ENCODE data around the gene ADCY10. TPM values are rescaled to one million over a fixed set of nuclear protein-coding genes. Genes with fewer than 3 reads are reported as not detected.
A peak's percentile ranks its signal among the peaks of the same experiment; 100 is the strongest.
"Not testable (repeated sequence)": the region's sequence is repeated elsewhere in the genome, so short reads cannot be mapped to it uniquely, and the experiment has no call there.

Gene ADCY10
- total RNA-seq, 1 experiment from 2014 or later, result under 0.01 TPM

GRCh38 chr1:167808690-167809089, 105.2 kb downstream of the ADCY10 start:
- peak; percentile 45 for DNase-seq (ENCODE audit: low read depth)

DNA sequence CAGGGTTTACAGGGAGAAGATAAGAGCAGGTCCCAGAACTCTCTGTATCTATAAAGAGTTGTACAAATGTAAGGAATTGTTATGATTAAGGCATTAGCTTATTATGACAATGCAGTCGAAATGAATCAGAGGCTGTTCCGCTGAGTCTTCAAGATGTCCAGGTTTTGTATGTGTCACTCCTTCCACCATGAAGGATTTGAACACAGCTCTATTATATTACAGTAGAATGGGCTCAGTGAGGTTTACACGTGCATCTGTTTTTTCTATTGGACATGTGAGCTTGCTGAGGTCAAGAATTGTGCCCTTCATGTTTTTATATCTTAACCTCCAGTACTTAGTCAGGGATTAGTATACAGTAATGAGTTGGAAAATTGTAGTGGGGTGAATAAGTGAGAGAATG, 105.8 kb downstream of the ADCY10 start:
- peak; percentile 26 for DNase-seq (ENCODE audit: low read depth)

- DNase-seq (ENCODE audit: low read depth), result not testable (repeated sequence)
These were observed 107.3 kb downstream of the ADCY10 start for GRCh38 chr1:167806676-167807075.

DNA sequence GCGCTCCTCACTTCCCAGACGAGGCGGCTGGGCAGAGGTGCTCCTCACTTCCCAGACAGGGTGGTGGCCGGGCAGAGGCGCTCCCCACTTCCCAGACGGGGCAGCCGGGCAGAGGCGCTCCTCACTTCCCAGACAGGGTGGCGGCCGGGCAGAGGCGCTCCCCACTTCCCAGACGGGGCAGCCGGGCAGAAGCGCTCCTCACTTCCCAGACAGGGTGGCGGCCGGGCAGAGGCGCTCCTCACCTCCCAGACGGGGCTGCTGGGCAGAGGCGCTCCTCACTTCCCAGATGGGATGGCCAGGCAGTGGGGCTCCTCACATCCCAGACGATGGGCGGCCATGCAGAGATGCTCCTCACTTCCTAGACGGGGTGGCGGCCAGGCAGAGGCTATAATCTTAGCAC, 107.7 kb downstream of the ADCY10 start:
- not testable (repeated sequence) for DNase-seq (ENCODE audit: low read depth)

GRCh38 chr1:167805041-167805556, 108.8 kb downstream of the ADCY10 start:
- peak; percentile 63 for DNase-seq (ENCODE audit: low read depth)

GRCh38 chr1:167803358-167804207, 110.4 kb downstream of the ADCY10 start:
- peak; percentile 89 for DNase-seq (ENCODE audit: low read depth)

DNA sequence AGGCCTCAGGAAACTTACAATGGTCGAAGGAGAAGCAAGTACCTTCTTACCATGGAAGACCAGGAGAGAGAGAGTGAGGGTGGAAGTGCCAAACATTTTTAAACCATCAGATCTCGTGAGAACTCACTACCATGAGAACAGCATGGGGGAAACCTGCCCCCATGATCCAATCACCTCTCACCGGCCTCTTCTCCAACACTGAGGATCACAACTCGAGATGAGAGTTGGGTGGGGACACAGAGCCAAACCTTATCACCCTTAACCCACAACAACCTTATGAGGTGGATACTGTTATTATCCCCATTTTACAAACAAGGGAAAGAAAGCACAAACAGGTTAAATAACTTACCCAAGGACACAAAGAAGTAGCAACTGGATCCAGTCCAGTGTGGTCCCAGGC, 111.7 kb downstream of the ADCY10 start:
- DNase-seq (ENCODE audit: low read depth), result no peak

GRCh38 chr1:167800251-167800650, 113.7 kb downstream of the ADCY10 start:
- DNase-seq (ENCODE audit: low read depth), result no peak

GRCh38 chr1:167799747-167800146, 114.2 kb downstream of the ADCY10 start:
- no peak for DNase-seq (ENCODE audit: low read depth)

GRCh38 chr1:167798952-167799351, 115.0 kb downstream of the ADCY10 start:
- DNase-seq (ENCODE audit: low read depth), result no peak

DNA sequence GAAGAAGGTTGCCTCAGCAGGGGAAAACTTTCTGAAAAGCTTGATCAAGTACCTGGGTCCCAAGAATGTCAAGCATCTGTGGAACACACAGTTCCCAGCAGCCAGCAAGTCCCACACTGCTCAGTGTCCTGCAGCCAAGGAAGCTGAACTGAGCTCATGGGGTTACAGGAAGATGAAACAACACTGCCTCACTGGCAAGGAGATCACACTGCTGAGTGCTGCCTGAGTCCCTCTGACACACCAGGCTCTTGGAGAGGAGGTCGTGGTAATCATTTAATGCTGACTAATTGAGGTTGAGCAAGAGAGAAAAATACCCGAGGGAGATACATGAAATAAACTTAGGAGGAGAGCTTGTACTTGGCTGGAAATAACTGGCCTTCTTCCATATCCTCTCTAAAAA, 116.9 kb downstream of the ADCY10 start:
- DNase-seq (ENCODE audit: low read depth), result peak; percentile 89

DNA sequence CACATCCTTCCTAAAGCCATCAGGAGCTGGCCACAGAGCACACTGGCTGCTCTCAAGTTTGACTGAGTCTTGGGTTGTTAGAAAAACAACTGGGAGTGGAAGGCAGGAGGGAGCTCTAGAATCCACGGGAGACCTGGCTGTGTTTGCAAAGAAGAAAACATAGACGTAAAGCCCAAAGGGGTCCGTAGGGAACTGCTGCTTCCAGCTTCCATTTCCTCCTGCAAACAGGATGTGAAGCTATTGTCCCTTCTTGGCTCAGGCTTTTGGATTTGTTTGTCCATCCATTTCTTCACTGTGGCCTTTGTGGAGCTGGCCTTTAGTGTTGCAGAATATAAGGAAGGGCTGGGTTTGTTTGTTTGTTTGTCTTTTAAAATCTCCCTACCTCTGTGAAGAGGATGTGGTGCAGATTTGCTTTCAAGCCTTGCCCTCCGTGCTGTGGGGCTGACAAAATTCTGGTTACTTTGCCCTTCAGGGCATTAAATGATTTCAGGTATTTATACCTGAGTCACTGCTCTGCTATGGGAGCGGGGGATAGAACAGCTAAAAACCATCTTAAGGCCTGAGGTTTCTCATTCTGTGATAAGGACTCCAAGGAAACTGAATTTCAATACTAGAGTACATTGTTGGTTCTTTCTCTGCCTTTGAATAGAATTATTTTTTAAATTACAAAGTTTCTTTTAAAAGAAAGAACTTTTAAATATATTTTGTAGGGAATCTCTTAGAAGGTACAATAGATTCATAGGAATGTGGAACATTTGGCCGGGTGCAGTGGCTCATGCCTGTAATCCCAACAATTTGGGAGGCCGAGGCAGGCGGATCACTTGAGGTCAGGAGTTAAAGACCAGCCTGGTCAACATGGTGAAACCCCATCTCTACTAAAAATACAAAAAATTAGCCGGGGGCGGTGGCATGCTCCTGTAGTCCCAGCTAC, 117.9 kb downstream of the ADCY10 start:
- no peak for DNase-seq (ENCODE audit: low read depth)

DNA sequence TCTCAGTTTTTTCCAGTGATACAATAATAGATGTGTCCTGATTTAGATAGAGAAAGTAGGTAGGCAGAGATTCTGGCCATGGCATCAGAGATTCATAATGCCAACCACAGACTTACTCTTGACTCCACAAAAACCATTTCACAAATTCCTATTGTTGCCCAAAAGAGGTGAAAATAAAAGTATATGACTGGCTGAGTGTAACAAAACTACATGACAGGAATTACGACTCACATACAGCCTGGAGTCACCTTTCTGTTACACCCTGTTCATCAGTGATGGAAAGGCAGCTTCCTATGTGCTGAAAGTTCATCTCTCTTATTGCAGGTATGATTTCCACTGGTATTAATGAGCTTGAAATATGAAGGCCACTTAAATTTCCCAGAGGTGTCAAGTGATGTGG, 119.9 kb downstream of the ADCY10 start:
- no peak for DNase-seq (ENCODE audit: low read depth)

DNA sequence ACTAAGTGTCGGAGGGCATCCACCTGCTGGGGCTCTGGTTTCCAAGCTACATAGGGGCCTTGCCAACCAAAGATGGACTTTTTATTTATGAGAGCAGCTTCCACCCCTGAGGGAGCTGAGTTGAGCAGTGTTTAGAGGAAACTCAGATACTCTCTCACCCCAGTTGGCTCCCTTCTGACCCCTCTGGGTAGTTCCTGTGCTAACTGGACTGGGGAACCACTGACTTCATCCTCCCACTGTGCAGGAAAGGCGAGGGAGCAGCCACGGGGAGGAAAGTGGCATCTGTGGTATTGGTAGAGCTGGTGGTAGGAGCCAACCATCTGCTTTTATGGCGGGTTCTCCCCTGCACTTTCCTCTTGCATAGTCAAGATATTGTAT, 121.8 kb downstream of the ADCY10 start:
- DNase-seq (ENCODE audit: low read depth), result no peak

DNA sequence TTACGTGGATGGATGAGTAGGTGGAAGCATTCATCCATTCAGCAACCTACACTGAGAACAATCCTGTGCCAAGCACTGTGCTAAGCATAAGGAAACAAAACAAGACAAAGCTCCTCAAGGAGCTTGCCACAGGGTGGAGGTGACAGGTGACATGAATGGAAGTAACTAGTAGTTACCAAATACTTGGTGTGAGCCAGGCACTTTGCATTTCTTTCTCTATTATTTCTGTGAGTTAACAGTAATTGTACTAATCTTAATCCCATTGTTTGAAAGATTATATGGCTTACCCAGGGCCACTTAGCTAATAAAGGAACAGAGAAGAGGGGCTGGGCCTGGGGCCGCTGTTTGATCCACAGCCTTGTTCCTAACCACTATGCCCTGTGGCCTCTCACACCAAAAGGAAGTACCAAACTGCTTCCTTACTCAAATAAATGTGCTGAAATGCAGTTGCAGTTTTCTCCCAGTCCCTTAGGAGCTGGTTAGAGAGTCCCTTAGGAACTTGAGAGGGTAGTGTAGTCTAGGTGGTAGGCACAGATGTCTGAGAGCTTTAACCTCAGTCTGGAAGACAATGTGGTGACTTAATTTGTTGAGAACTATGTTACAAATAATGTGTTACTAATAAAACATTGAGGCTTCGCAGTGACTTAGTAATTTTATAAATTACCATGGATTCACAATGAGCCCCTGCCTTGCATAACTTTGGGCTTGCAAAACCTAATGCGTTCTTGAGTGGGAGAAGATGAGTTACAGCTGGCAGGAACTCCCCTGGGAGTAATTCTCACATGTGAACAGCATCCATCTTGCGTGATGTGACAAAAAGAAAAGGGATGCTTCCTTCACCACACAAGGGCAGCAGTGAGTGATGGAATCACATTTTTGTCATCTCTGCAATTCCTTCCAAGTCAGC, 122.4 kb downstream of the ADCY10 start:
- DNase-seq (ENCODE audit: low read depth), result no peak

DNA sequence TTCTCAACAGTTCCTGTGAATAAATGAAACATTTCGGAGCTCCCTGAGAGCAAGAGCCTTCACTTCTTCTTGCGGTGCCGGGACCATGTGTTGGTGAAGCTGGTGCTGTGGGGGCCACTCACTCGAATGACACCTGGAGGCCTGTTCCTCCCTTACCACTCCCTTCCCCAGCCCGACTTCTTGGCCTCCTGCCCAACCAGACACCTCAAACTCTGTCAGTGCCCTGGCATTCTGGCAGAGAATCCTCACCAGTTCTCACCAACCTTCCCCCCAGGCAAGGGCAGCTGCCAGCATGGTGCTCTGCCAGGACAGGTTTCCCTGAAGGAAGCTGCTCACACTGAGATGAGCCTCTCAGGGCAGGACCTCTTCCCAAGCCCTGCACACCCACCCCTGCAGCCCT, 123.8 kb downstream of the ADCY10 start:
- no peak for DNase-seq (ENCODE audit: low read depth)

DNA sequence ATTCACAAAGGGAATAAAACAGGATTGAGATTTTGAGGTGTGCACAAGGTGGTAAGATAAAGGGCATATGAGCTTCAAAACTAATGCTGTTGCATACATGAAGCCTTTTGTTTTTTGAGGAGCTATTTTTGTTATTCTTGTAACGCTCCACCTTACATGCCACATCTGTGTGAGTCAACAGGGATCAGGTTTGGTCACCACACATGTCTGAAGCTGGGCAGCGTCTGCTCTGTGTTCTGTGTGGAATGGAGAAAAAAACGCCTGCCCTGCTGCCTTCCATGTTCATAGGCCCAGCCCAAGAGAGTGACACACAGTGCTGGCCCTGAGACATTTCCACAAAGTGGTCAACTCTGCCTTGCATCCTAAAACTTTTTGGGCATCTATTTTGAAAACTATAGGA, 124.4 kb downstream of the ADCY10 start:
- DNase-seq (ENCODE audit: low read depth), result peak; percentile 46

GRCh38 chr1:167786502-167786901, 127.4 kb downstream of the ADCY10 start:
- no peak for DNase-seq (ENCODE audit: low read depth)

GRCh38 chr1:167784876-167785550, 128.9 kb downstream of the ADCY10 start:
- no peak for DNase-seq (ENCODE audit: low read depth)

- no peak for DNase-seq (ENCODE audit: low read depth)
These were observed 131.0 kb downstream of the ADCY10 start for GRCh38 chr1:167782946-167783345.

DNA sequence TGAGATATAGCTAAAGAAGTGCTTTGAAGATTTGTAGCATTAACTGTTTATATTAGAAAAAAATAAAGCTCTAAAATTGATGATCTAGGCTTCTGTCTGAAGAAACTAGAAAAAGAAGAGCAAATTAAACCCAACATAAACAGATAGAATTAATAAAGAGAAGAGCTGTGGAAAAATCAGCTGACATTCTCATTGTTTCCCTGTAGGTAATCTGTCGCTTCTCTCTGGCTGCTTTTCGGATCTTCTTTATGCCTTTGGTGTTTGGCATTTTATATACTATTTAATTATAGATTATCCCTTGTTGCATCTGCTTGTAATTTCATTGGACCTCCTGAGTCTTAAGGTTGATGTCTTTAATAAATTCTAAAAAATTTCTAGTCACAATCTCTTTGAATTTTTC, 132.4 kb downstream of the ADCY10 start:
- no peak for DNase-seq (ENCODE audit: low read depth)

All from RPMI7951 (cell line).